HAP-1 (cell line): ENCODE results near the gene RPS19BP1.
A peak's percentile ranks its signal among the peaks of the same experiment; 100 is the strongest.

Experiments
- DNase-seq, 2 experiments: peaks; one replicate each; pipeline ENCODE4 v3.0.0-alpha.2; 2016 to 2020; ENCODE audit warnings: low spot score in 2 of 2
- H3K27me3 ChIP-seq: fragments of 250-450 bp; sonication (Bioruptor Pico); 2 replicates; pipeline ENCODE4 v1.5.1; 2020; ENCODE audit warnings: low read depth, mild to moderate bottlenecking, moderate library complexity
- H3K36me3 ChIP-seq: fragments of 250-450 bp; sonication (Bioruptor Pico); replicated peaks from 2 replicates; pipeline ENCODE4 v1.5.1; 2020; ENCODE audit warnings: mild to moderate bottlenecking
- H3K4me1 ChIP-seq: fragments of 250-450 bp; sonication (Bioruptor Pico); 2 replicates; pipeline ENCODE4 v1.5.1; 2020; ENCODE audit warnings: mild to moderate bottlenecking
- H3K4me3 ChIP-seq: fragments of 250-450 bp; sonication (Bioruptor Pico); 2 replicates; pipeline ENCODE4 v1.5.1; 2020; ENCODE audit warnings: mild to moderate bottlenecking, moderate library complexity
- H3K9me3 ChIP-seq: fragments of 250-450 bp; sonication (Bioruptor Pico); 2 replicates; pipeline ENCODE4 v1.5.1; 2020; ENCODE audit warnings: mild to moderate bottlenecking, moderate library complexity
- in situ Hi-C: fragments of 300-500 bp; cut with MboI; formaldehyde crosslinking; loops from 3 replicates; pipeline ENCODE4 v1.14.3; 2020; ENCODE audit warnings: low sequenced_read_pairs, inconsistent platforms, mixed read lengths

The RPS19BP1 gene

GRCh38 chr22:39568278-39568981 is 35.9 kb upstream of the RPS19BP1 start:
- no peak for DNase-seq
- Histone ChIP-seq H3K4me3 (no peak overlapping the region), H3K9me3 (no peaks in the 10 kb centered on the region), H3K36me3 (no peaks in the 10 kb centered on the region), H3K4me1 (no peaks in the 10 kb centered on the region), H3K27me3 (no peaks in the 10 kb centered on the region)
- in situ Hi-C loops, result no loop called here

- no peaks in the 10 kb centered on the region for H3K27me3 ChIP-seq
- no peak for DNase-seq
- H3K4me1 ChIP-seq, result no peaks in the 10 kb centered on the region
- no peak overlapping the region for H3K4me3 ChIP-seq
- H3K36me3 ChIP-seq, result no peaks in the 10 kb centered on the region
- H3K9me3 ChIP-seq, result no peaks in the 10 kb centered on the region
- in situ Hi-C loops, result no loop called here
These were observed 34.8 kb upstream of the RPS19BP1 start for GRCh38 chr22:39567135-39567946.

- H3K27me3 ChIP-seq, result 0 out of 2 replicates have a peak, but pooled peaks cover 2% of the 10 kb centered on the region
- no peaks in the 10 kb centered on the region for H3K9me3 ChIP-seq
- no peak for DNase-seq
- H3K36me3 ChIP-seq, result no peaks in the 10 kb centered on the region
- no peak overlapping the region for H3K4me3 ChIP-seq
- no peaks in the 10 kb centered on the region for H3K4me1 ChIP-seq
- in situ Hi-C loops, result no loop called here
These were observed 32.9 kb upstream of the RPS19BP1 start for GRCh38 chr22:39565414-39565944.

- in situ Hi-C loops, result no loop called here
These were observed 31.3 kb upstream of the RPS19BP1 start for GRCh38 chr22:39563571-39564428.

GRCh38 chr22:39562839-39563489 is 30.4 kb upstream of the RPS19BP1 start:
- 0 out of 2 replicates have a peak, but pooled peaks cover 3% of the 10 kb centered on the region for H3K27me3 ChIP-seq
- H3K4me3 ChIP-seq, result no peak overlapping the region
- no peaks in the 10 kb centered on the region for H3K9me3 ChIP-seq
- H3K4me1 ChIP-seq, result no peaks in the 10 kb centered on the region
- no peak for DNase-seq
- no peaks in the 10 kb centered on the region for H3K36me3 ChIP-seq
- in situ Hi-C loops, result no loop called here

More at GRCh38 chr22:39563571-39564428, 31.3 kb upstream of the RPS19BP1 start:
- Histone ChIP-seq H3K27me3 (0 out of 2 replicates have a peak, but pooled peaks cover 3% of the 10 kb centered on the region), H3K4me3 (no peak overlapping the region), H3K36me3 (no peaks in the 10 kb centered on the region), H3K9me3 (no peaks in the 10 kb centered on the region), H3K4me1 (no peaks in the 10 kb centered on the region)
- DNase-seq, result no peak

- in situ Hi-C loops, result no loop called here
- Histone ChIP-seq H3K27me3 (peaks cover 23% of the 10 kb centered on the region), H3K9me3 (no peaks in the 10 kb centered on the region), H3K4me3 (no peak overlapping the region), H3K4me1 (no peaks in the 10 kb centered on the region), H3K36me3 (no peaks in the 10 kb centered on the region)
- DNase-seq, result no peak
These were observed 27.6 kb upstream of the RPS19BP1 start for GRCh38 chr22:39560127-39560526.

- in situ Hi-C loops, result no loop called here
- Histone ChIP-seq H3K36me3 (no peaks in the 10 kb centered on the region), H3K4me3 (no peak overlapping the region), H3K27me3 (peaks cover 23% of the 10 kb centered on the region), H3K4me1 (no peaks in the 10 kb centered on the region), H3K9me3 (no peaks in the 10 kb centered on the region)
- DNase-seq, result peak in 1 of 2 experiments; percentile 64
These were observed 27.0 kb upstream of the RPS19BP1 start for GRCh38 chr22:39559456-39560105.

- in situ Hi-C loops, result no loop called here
- H3K4me1 ChIP-seq, result no peaks in the 10 kb centered on the region
- DNase-seq, result no peak
- H3K9me3 ChIP-seq, result no peaks in the 10 kb centered on the region
- peaks cover 23% of the 10 kb centered on the region for H3K27me3 ChIP-seq
- no peaks in the 10 kb centered on the region for H3K36me3 ChIP-seq
- H3K4me3 ChIP-seq, result no peak overlapping the region
These were observed 26.4 kb upstream of the RPS19BP1 start for GRCh38 chr22:39558950-39559349.

GRCh38 chr22:39558254-39558727 is 25.7 kb upstream of the RPS19BP1 start:
- Histone ChIP-seq H3K27me3 (peaks cover 23% of the 10 kb centered on the region), H3K36me3 (no peaks in the 10 kb centered on the region), H3K9me3 (no peaks in the 10 kb centered on the region), H3K4me3 (no peak overlapping the region), H3K4me1 (no peaks in the 10 kb centered on the region)
- DNase-seq, result no peak
- in situ Hi-C loops, result no loop called here

GRCh38 chr22:39556970-39557841 is 24.7 kb upstream of the RPS19BP1 start:
- no peaks in the 10 kb centered on the region for H3K4me1 ChIP-seq
- no peak overlapping the region for H3K4me3 ChIP-seq
- H3K27me3 ChIP-seq, result peaks cover 23% of the 10 kb centered on the region
- H3K9me3 ChIP-seq, result no peaks in the 10 kb centered on the region
- in situ Hi-C loops, result no loop called here
- H3K36me3 ChIP-seq, result no peaks in the 10 kb centered on the region
- peak in 1 of 2 experiments; percentile 44 for DNase-seq

GRCh38 chr22:39554151-39554550 is 21.6 kb upstream of the RPS19BP1 start:
- H3K4me3 ChIP-seq, result no peak overlapping the region
- no peaks in the 10 kb centered on the region for H3K4me1 ChIP-seq
- no peaks in the 10 kb centered on the region for H3K36me3 ChIP-seq
- no peaks in the 10 kb centered on the region for H3K9me3 ChIP-seq
- in situ Hi-C loops, result no loop called here
- no peak for DNase-seq
- peaks cover 32% of the 10 kb centered on the region for H3K27me3 ChIP-seq

- no peak for DNase-seq
- no peaks in the 10 kb centered on the region for H3K9me3 ChIP-seq
- H3K27me3 ChIP-seq, result peaks cover 37% of the 10 kb centered on the region
- H3K4me1 ChIP-seq, result no peaks in the 10 kb centered on the region
- H3K4me3 ChIP-seq, result no peak overlapping the region
- H3K36me3 ChIP-seq, result no peaks in the 10 kb centered on the region
- in situ Hi-C loops, result no loop called here
These were observed 20.9 kb upstream of the RPS19BP1 start for GRCh38 chr22:39553429-39553828.
